Measurements from ENCODE around the gene RASAL1. TPM values are rescaled to one million over a fixed set of nuclear protein-coding genes. Genes with fewer than 3 reads are reported as not detected.

RASAL1 gene
- total and polyA plus RNA-seq, 9 donors, result 0.05 to 5.1 (median 1.1) TPM; not detected in 2

DNA sequence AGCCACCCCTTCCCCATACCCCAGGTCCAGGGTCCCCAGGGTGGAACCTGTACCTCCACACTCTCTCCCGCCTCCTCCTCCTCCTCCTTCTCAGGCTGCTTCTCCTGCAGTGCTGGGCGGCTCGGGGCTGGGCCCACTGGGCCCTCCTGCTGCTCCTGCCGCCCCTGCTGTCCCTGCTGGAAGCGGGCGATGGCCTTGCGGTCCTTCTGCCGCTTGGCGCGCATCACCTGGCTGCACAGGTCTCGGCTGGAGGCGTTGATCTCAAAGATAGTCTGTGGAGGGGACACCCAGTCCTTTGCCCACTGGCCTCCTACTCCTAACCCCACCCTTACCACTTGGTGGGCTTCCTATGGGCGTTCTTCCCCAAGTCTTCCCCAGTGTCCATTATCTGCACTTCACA lies 28.5 kb upstream of the RASAL1 start:
- WGBS, 3 donors, result 95 to 97% (median 97%) methylated on average over 13 of the region's 13 CpGs
- H3K9me3 ChIP-seq, result no peaks in the 10 kb centered on the region
- H3K27ac ChIP-seq, result no peak overlapping the region
- H3K4me1 ChIP-seq (ENCODE audit: insufficient read depth), result no peaks in the 10 kb centered on the region
- no peak for DNase-seq
- H3K36me3 ChIP-seq, result no peaks in the 10 kb centered on the region
- H3K27me3 ChIP-seq, result no peaks in the 10 kb centered on the region
- TF ChIP-seq POLR2A (IDR thresholded peaks at IDR 0.05) (no peak), EP300 (IDR thresholded peaks at IDR 0.05) (no peak)
- TF ChIP-seq, protein P1, sequence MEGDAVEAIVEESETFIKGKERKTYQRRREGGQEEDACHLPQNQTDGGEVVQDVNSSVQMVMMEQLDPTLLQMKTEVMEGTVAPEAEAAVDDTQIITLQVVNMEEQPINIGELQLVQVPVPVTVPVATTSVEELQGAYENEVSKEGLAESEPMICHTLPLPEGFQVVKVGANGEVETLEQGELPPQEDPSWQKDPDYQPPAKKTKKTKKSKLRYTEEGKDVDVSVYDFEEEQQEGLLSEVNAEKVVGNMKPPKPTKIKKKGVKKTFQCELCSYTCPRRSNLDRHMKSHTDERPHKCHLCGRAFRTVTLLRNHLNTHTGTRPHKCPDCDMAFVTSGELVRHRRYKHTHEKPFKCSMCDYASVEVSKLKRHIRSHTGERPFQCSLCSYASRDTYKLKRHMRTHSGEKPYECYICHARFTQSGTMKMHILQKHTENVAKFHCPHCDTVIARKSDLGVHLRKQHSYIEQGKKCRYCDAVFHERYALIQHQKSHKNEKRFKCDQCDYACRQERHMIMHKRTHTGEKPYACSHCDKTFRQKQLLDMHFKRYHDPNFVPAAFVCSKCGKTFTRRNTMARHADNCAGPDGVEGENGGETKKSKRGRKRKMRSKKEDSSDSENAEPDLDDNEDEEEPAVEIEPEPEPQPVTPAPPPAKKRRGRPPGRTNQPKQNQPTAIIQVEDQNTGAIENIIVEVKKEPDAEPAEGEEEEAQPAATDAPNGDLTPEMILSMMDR (IDR thresholded peaks at IDR 0.05), result no peak
- intact Hi-C loops (cut with DNase I), result loop anchor here in 1 of 4 donors (10.0 kb wide), 1 partner anchor 119 kb away; no protein-coding TSS in a partner anchor
- no peak overlapping the region for H3K4me3 ChIP-seq

DNA sequence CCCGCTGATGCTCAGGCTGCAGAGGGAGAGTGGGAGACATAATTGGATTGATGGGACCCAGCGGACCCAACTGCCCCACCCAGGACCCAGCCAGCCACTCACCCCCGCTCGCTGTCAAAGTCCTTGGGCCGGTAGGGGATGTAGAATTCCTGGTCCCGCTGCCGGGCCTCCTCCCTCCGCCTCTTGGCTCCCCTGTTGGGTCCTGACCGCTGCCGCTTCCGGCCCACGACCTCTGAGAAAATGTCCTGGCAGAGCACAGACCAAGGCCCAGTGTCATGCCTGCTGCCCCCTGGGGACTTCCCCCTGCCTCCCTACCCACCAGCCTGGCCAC lies 27.4 kb upstream of the RASAL1 start:
- no peaks in the 10 kb centered on the region for H3K9me3 ChIP-seq
- no peak overlapping the region for H3K4me3 ChIP-seq
- WGBS, 3 donors, result 91 to 97% (median 94%) methylated on average over 12 of the region's 12 CpGs
- H3K27me3 ChIP-seq, result no peaks in the 10 kb centered on the region
- no peak overlapping the region for H3K27ac ChIP-seq
- no peak for DNase-seq
- intact Hi-C loops (cut with DNase I), result loop anchor here in 1 of 4 donors (10.0 kb wide), 1 partner anchor 118 kb away; no protein-coding TSS in a partner anchor
- no peaks in the 10 kb centered on the region for H3K4me1 ChIP-seq (ENCODE audit: insufficient read depth)
- TF ChIP-seq EP300 (IDR thresholded peaks at IDR 0.05) (no peak), POLR2A (IDR thresholded peaks at IDR 0.05) (no peak)
- TF ChIP-seq, protein P1 (IDR thresholded peaks at IDR 0.05), result no peak
- H3K36me3 ChIP-seq, result no peaks in the 10 kb centered on the region

DNA sequence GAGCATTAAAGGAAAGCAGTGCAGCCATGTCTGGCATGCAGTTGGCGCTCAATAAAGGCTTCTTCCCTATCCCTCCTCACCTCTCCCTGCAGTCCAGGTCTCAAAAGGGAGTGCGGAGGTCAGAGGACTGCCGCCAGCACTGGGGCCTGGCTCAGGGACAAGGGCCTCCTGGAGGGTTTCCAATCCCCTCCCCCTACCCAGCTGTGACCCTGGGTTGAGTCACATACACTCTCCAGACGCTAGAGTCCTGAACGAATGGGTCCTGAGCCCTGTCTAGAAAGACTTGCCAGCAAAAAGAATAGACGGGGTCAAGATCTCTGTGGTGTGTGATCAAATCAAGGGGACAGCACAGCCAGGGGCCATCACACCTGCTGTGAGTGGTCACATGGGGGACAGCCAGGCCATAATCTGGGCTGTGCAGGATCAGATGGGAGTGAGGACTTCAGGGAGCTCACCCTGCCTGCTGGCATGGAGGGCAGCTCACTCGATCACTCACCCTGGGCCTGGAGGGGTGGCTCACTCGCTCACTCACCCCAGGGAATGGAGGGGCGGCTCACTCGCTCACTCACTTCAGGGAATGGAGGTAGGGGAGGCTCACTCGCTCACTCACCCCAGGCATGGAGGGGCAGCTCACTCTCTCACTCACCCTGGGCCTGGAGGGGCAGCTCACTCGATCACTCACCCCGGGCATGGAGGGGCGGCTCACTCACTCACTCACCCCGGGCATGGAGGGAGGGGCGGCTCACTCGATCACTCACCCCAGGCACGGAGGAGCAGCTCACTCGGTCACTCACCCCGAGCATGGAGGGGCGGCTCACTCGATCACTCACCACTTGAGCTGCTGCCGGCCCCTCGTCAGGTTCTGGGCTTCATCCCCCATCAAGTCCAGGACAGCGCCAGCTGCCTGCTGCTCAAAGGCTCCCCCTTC lies 26.8 kb upstream of the RASAL1 start:
- no peak for DNase-seq
- Histone ChIP-seq H3K4me3 (no peak overlapping the region), H3K36me3 (no peaks in the 10 kb centered on the region), H3K27ac (no peak overlapping the region), H3K27me3 (no peaks in the 10 kb centered on the region), H3K9me3 (no peaks in the 10 kb centered on the region), H3K4me1 (ENCODE audit: insufficient read depth) (no peaks in the 10 kb centered on the region)
- intact Hi-C loops (cut with DNase I), result loop anchor here in 1 of 4 donors (10.0 kb wide), 1 partner anchor 118 kb away; no protein-coding TSS in a partner anchor
- WGBS, 3 donors, result 82 to 86% (median 84%) methylated on average over 25 of the region's 25 CpGs
- TF ChIP-seq, protein P1 (IDR thresholded peaks at IDR 0.05), result no peak
- TF ChIP-seq EP300 (IDR thresholded peaks at IDR 0.05), result no peak

DNA sequence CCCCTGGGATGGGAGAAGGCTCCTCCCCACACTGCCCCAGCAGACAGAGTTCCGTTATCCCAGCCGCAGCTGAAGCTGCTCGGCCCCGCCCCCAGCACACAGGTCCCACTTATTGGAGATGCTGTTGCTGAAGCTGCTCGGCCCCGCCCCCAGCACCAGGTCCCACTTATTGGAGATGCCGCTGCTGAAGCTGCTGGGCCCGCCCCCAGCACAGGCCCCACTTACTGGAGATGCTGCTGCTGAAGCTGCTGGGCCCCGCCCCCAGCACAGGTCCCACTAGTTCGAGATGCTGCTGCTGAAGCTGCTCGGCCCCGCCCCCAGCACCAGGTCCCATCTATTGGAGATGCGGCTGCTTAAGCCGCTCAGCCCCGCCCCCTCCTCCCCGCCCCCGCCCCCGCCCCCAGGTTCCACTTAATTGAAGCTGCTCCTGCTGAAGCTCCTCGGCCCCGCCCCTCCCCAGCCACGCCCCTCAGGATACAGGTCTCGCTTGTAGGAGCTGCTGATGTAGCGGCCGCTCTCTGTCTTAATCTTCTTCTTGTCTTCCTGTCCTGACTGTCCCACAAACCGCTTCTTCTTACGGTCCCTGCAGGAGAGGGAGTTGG lies 26.0 kb upstream of the RASAL1 start:
- Histone ChIP-seq H3K4me3 (no peak overlapping the region), H3K36me3 (no peaks in the 10 kb centered on the region), H3K27ac (no peak overlapping the region), H3K4me1 (ENCODE audit: insufficient read depth) (no peaks in the 10 kb centered on the region), H3K27me3 (no peaks in the 10 kb centered on the region), H3K9me3 (no peaks in the 10 kb centered on the region)
- intact Hi-C loops (cut with DNase I), result loop anchor here in 1 of 4 donors (10.0 kb wide), 1 partner anchor 117 kb away; no protein-coding TSS in a partner anchor
- DNase-seq, result no peak
- 72 to 74% (median 73%) methylated on average over 24 to 26 of the region's 26 CpGs for WGBS, 3 donors
- TF ChIP-seq EP300 (IDR thresholded peaks at IDR 0.05) (no peak), POLR2A (IDR thresholded peaks at IDR 0.05) (no peak)
- TF ChIP-seq, protein P1 (IDR thresholded peaks at IDR 0.05), result no peak
